Memory B cell (primary cell): ENCODE data around the gene MRPL20.
A peak's percentile ranks its signal among the peaks of the same experiment; 100 is the strongest.

Experiments
- ATAC-seq: fragments of 150-1000 bp; cut with Tn5 transposase; 2 replicates; pipeline ENCODE4 v1.10.0; 2021; ENCODE audit warnings: low read depth, mild to moderate bottlenecking, moderate library complexity
- DNase-seq, 2 donors: peaks; one replicate each; pipeline ENCODE4 v3.0.0; 2022; ENCODE audit warnings: low spot score in 2 of 2
- H3K27ac Mint-ChIP-seq: one replicate; pipeline ENCODE4 v1.8.0; 2022; ENCODE audit warnings: mild to moderate bottlenecking, moderate library complexity, mixed read lengths
- H3K27me3 Mint-ChIP-seq: one replicate; pipeline ENCODE4 v1.8.0; 2022; ENCODE audit warnings: mixed read lengths
- H3K36me3 Mint-ChIP-seq: one replicate; pipeline ENCODE4 v1.8.0; 2022; ENCODE audit warnings: mild to moderate bottlenecking, mixed read lengths
- H3K4me1 Mint-ChIP-seq: one replicate; pipeline ENCODE4 v1.8.0; 2022; ENCODE audit warnings: mixed read lengths
- H3K4me3 Mint-ChIP-seq: one replicate; pipeline ENCODE4 v1.8.0; 2022; ENCODE audit warnings: mild to moderate bottlenecking, moderate library complexity, mixed read lengths
- H3K9me3 Mint-ChIP-seq: one replicate; pipeline ENCODE4 v1.8.0; 2022; ENCODE audit warnings: mixed read lengths

Gene MRPL20

GRCh38 chr1:1356796-1357401 is 50.2 kb downstream of the MRPL20 start:
- H3K4me3 Mint-ChIP-seq, result no peak overlapping the region
- H3K27me3 Mint-ChIP-seq, result peaks cover 20% of the 10 kb centered on the region
- ATAC-seq (no peak), DNase-seq (peak in 1 of 2 donors; percentile 15)
- H3K36me3 Mint-ChIP-seq, result peaks cover 2% of the 10 kb centered on the region
- no peak overlapping the region for H3K27ac Mint-ChIP-seq
- peaks cover 23% of the 10 kb centered on the region for H3K4me1 Mint-ChIP-seq
- H3K9me3 Mint-ChIP-seq, result no peaks in the 10 kb centered on the region

GRCh38 chr1:1356166-1356795 is 50.8 kb downstream of the MRPL20 start:
- peaks cover 24% of the 10 kb centered on the region for H3K4me1 Mint-ChIP-seq
- peaks cover 20% of the 10 kb centered on the region for H3K27me3 Mint-ChIP-seq
- ATAC-seq (no peak), DNase-seq (peak in 1 of 2 donors; percentile 11)
- H3K36me3 Mint-ChIP-seq, result peaks cover 2% of the 10 kb centered on the region
- H3K9me3 Mint-ChIP-seq, result no peaks in the 10 kb centered on the region
- H3K4me3 Mint-ChIP-seq, result no peak overlapping the region
- H3K27ac Mint-ChIP-seq, result no peak overlapping the region

- H3K4me3 Mint-ChIP-seq, result no peak overlapping the region
- H3K9me3 Mint-ChIP-seq, result no peaks in the 10 kb centered on the region
- peaks cover 15% of the 10 kb centered on the region for H3K27me3 Mint-ChIP-seq
- no peak for DNase-seq
- peaks cover 2% of the 10 kb centered on the region for H3K36me3 Mint-ChIP-seq
- H3K4me1 Mint-ChIP-seq, result peaks cover 19% of the 10 kb centered on the region
- H3K27ac Mint-ChIP-seq, result no peak overlapping the region
- no peak for ATAC-seq
These were observed 51.7 kb downstream of the MRPL20 start for GRCh38 chr1:1355416-1355815.

- peaks cover 14% of the 10 kb centered on the region for H3K27me3 Mint-ChIP-seq
- DNase-seq (peak in 1 of 2 donors; percentile 30), ATAC-seq (peak; percentile 22)
- H3K4me3 Mint-ChIP-seq, result peak overlapping the region; percentile 55
- peaks cover 19% of the 10 kb centered on the region for H3K4me1 Mint-ChIP-seq
- no peaks in the 10 kb centered on the region for H3K9me3 Mint-ChIP-seq
- H3K27ac Mint-ChIP-seq, result no peak overlapping the region
- H3K36me3 Mint-ChIP-seq, result peaks cover 2% of the 10 kb centered on the region
These were observed 52.5 kb downstream of the MRPL20 start for GRCh38 chr1:1354271-1355247.

- H3K27me3 Mint-ChIP-seq, result peaks cover 14% of the 10 kb centered on the region
- no peaks in the 10 kb centered on the region for H3K9me3 Mint-ChIP-seq
- H3K27ac Mint-ChIP-seq, result no peak overlapping the region
- peaks cover 15% of the 10 kb centered on the region for H3K4me1 Mint-ChIP-seq
- ATAC-seq, result no peak
- peak in 1 of 2 donors; percentile 41 for DNase-seq
- no peak overlapping the region for H3K4me3 Mint-ChIP-seq
- peaks cover 2% of the 10 kb centered on the region for H3K36me3 Mint-ChIP-seq
These were observed 53.5 kb downstream of the MRPL20 start for GRCh38 chr1:1353389-1354151.

- Mint-ChIP-seq H3K4me3 (peak overlapping the region; percentile 55), H3K4me1 (peaks cover 15% of the 10 kb centered on the region), H3K27me3 (peaks cover 14% of the 10 kb centered on the region), H3K27ac (no peak overlapping the region), H3K36me3 (peaks cover 2% of the 10 kb centered on the region), H3K9me3 (no peaks in the 10 kb centered on the region)
- DNase-seq (no peak), ATAC-seq (peak; percentile 18)
These were observed 54.2 kb downstream of the MRPL20 start for GRCh38 chr1:1352786-1353388.
